Fibroblast of pulmonary artery (primary cell): ENCODE data around the gene PRB2.
"Not testable (repeated sequence)": the region's sequence is repeated elsewhere in the genome, so short reads cannot be mapped to it uniquely, and the experiment has no call there.

ENCODE experiments used
- DNase-seq: peaks from one replicate; pipeline ENCODE4 v3.0.0-alpha.2; 2010; ENCODE audit warnings: low read depth
- H3K4me3 ChIP-seq: replicated peaks from 2 replicates; pipeline ENCODE4 v1.5.1; 2011; ENCODE audit warnings: low read depth, mild to moderate bottlenecking, control low read depth, low read length, moderate library complexity
- CTCF ChIP-seq: IDR thresholded peaks from 2 replicates; pipeline ENCODE4 v1.5.1; 2011; ENCODE audit warnings: mild to moderate bottlenecking, control low read depth, low read length, inconsistent platforms; ENCODE audit errors: missing control alignments

The PRB2 gene

GRCh38 chr12:11395467-11395866 is at the start of gene PRB2:
TSS of gene PRB2 (minus strand) at chr12:11395567. CDS start at chr12:11395529, 38 bp downstream.
- not testable (repeated sequence) for DNase-seq, H3K4me3 ChIP-seq

GRCh38 chr12:11437966-11438365 is 42.6 kb upstream of the PRB2 start:
- H3K4me3 ChIP-seq = no peak overlapping the region
- no peak for TF ChIP-seq CTCF
- no peak for DNase-seq

GRCh38 chr12:11433664-11434063 is 38.3 kb upstream of the PRB2 start:
- no peak for TF ChIP-seq CTCF
- no peak for DNase-seq

GRCh38 chr12:11431486-11431885 is 36.1 kb upstream of the PRB2 start:
- TF ChIP-seq CTCF = no peak
- no peak overlapping the region for H3K4me3 ChIP-seq
- no peak for DNase-seq

More at GRCh38 chr12:11433664-11434063, 38.3 kb upstream of the PRB2 start:
- no peak overlapping the region for H3K4me3 ChIP-seq

- DNase-seq = no peak
- no peak for TF ChIP-seq CTCF
- no peak overlapping the region for H3K4me3 ChIP-seq
Observed at GRCh38 chr12:11427341-11427740, 32.0 kb upstream of the PRB2 start.

GRCh38 chr12:11412731-11413130 is 17.4 kb upstream of the PRB2 start:
- TF ChIP-seq CTCF = no peak
- no peak for DNase-seq

GRCh38 chr12:11408096-11408495 is 12.7 kb upstream of the PRB2 start:
- no peak for TF ChIP-seq CTCF
- H3K4me3 ChIP-seq = no peak overlapping the region
- DNase-seq = no peak

More at GRCh38 chr12:11412731-11413130, 17.4 kb upstream of the PRB2 start:
- no peak overlapping the region for H3K4me3 ChIP-seq
